Heart right ventricle (tissue), 16 donors: ENCODE data around the gene DNAJA2. TPM values are rescaled to one million over a fixed set of nuclear protein-coding genes. Genes with fewer than 3 reads are reported as not detected.

ENCODE experiments used
- ATAC-seq, 8 donors: fragments of 200-7000 bp; cut with Tn5 transposase; one replicate each; pipeline ENCODE4 v1.9.1; 2020; ENCODE audit warnings: mild to moderate bottlenecking in 8 of 8, moderate library complexity in 8 of 8, moderate number of reproducible peaks in 1 of 8
- DNase-seq, 2 donors: peaks; one replicate each; pipeline ENCODE4 v3.0.0-alpha.2; 2020
- H3K27ac ChIP-seq, 10 donors: fragments of 200-600 bp; sonication (generic) in 2 of 10; one replicate each; pipeline versions ENCODE4 v1.5.0 to v1.8.0; 2020 to 2022; ENCODE audit warnings: mild to moderate bottlenecking in 3 of 10
- H3K27me3 ChIP-seq, 7 donors: fragments of 200-600 bp; one replicate each; pipeline ENCODE4 v1.8.0; 2021 to 2022; ENCODE audit warnings: mild to moderate bottlenecking in 2 of 7
- H3K36me3 ChIP-seq, 9 donors: fragments of 200-600 bp; sonication (generic) in 1 of 9; one replicate each; pipeline versions ENCODE4 v1.5.0 to v1.8.0; 2020 to 2022; ENCODE audit warnings: mild to moderate bottlenecking in 2 of 9
- H3K4me1 ChIP-seq, 9 donors: fragments of 200-600 bp; sonication (generic) in 1 of 9; one replicate each; pipeline versions ENCODE4 v1.5.0 to v1.8.0; 2020 to 2022; ENCODE audit warnings: mild to moderate bottlenecking in 4 of 9
- H3K4me3 ChIP-seq, 10 donors: fragments of 200-600 bp; sonication (generic) in 2 of 10; one replicate each; pipeline versions ENCODE4 v1.5.0 to v1.8.0; 2020 to 2022; ENCODE audit warnings: mild to moderate bottlenecking in 7 of 10, moderate library complexity in 2 of 10
- H3K9me3 ChIP-seq, 11 donors: fragments of 200-600 bp in 10 of 11; sonication (generic) in 2 of 11; one replicate each; pipeline versions ENCODE4 v1.5.0 to v1.8.0; 2013 to 2022; ENCODE audit warnings: mild to moderate bottlenecking in 2 of 11, control low read depth in 1 of 11, moderate library complexity in 1 of 11
- WGBS, 2 donors: extraction: QIAGEN DNeasy Blood & Tissue Kit; methylation state at CpG; one replicate each; pipeline ENCODE4 v1.1.7; 2013; ENCODE audit warnings: inconsistent platforms in 1 of 2; 5-methylcytosine and 5-hydroxymethylcytosine counted together
- intact Hi-C, 10 donors: fragments of 100-400 bp; cut with DNase I; formaldehyde crosslinking; loops; one replicate each; pipeline versions ENCODE4 v1.11.1 to v1.14.2; 2022
- polyA plus RNA-seq, 2 donors: library from polyadenylated mRNA; stranded (reverse); fragments of 200-250 nt; gene quantifications; one replicate each; pipeline ENCODE4 v1.2.3, GENCODE V29; 2013
- total RNA-seq, 10 donors: library from RNA; stranded (reverse); fragmentation: NEBNext Ultra II Directional in 3 of 10; extraction: Animal tissue kit (Norgen Biotek cat#: 25700) in 3 of 10; gene quantifications; one replicate each; pipeline versions ENCODE4 v1.2.1 to v1.2.4, GENCODE V29; 2021 to 2023
- TF ChIP-seq, protein P1 (sequence below), 9 donors: fragments of 200-600 bp; sonication (generic) in 2 of 9; IDR thresholded peaks; one replicate each; pipeline versions ENCODE4 v1.5.0 to v1.8.0; 2021 to 2022; ENCODE audit warnings: antibody characterized with exemption in 9 of 9, mild to moderate bottlenecking in 5 of 9, moderate library complexity in 1 of 9
- donor health status: Arrhythmogenic right ventricular cardiomyopathy.
- donor health status: ischemic (EF 13 %, LVEDD 7.1; RV severe dilation, severe dysfunction).
- donor health status: healthy with polysubstance abuse.
- donor health status: DM: no; HTN: yes; CAD: no.
- donor health status: DM: no; HTN: no; CAD: no.
- donor health status: ischemic (EF 25% LVEDD 6.9; RV normal size, moderate dysfunction).
- donor health status: ischemic (EF 25% LVEDD 5.7; RV mildly dilated, moderate dysfunction).
- donor health status: healthy.
- donor health status: DM: yes; HTN: yes; CAD: no.
- donor health status: Ischemic cardiomyopathy.
- donor health status: ischemic (EF 35%, LVEDD 5.7; RV mildly dilated, moderate dysfunction).
- donor health status: nonischemic (EF 11% LVEDD 7.7; RV severe dilation, severe dysfunction).
- donor health status: DM: yes; HTN: yes; CAD: no.
- donor health status: PGD.
- donor health status: ischemic (EF 29% LVEDD 5.4; RV normal size, mild dysfunction).
- donor health status: nonischemic (EF 23%, LVEDD 6.1; RV moderate dilation, normal function).

DNAJA2 gene
- total and polyA plus RNA-seq, 12 donors: 47.3 to 107 (median 91.6) TPM

DNA sequence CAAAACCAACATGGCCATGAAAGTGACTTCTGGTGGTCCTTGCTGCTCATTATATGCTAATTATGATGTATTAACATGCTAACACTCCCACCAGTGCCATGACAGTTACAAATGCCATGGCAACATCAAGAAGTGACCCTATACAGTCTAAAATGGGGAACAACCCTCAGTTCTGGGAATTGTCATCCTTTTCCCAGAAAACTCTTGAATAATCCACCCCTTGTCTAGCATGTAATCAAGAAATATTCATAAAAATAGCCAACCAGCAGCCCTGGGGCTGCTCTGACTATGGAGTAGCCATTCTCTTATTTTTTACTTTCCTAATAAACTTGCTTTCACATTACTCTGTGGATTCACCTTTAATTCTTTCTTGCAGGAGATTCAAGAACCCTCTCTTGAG, 35.9 kb downstream of the DNAJA2 start:
- Histone ChIP-seq H3K4me1 (no peaks in the 10 kb centered on the region), H3K27ac (no peak overlapping the region), H3K36me3 (no peaks in the 10 kb centered on the region), H3K9me3 (no peaks in the 10 kb centered on the region), H3K27me3 (no peaks in the 10 kb centered on the region), H3K4me3 (no peak overlapping the region)
- intact Hi-C loops: no loop called here
- no peak for ATAC-seq
- TF ChIP-seq, protein P1, sequence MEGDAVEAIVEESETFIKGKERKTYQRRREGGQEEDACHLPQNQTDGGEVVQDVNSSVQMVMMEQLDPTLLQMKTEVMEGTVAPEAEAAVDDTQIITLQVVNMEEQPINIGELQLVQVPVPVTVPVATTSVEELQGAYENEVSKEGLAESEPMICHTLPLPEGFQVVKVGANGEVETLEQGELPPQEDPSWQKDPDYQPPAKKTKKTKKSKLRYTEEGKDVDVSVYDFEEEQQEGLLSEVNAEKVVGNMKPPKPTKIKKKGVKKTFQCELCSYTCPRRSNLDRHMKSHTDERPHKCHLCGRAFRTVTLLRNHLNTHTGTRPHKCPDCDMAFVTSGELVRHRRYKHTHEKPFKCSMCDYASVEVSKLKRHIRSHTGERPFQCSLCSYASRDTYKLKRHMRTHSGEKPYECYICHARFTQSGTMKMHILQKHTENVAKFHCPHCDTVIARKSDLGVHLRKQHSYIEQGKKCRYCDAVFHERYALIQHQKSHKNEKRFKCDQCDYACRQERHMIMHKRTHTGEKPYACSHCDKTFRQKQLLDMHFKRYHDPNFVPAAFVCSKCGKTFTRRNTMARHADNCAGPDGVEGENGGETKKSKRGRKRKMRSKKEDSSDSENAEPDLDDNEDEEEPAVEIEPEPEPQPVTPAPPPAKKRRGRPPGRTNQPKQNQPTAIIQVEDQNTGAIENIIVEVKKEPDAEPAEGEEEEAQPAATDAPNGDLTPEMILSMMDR (IDR thresholded peaks at IDR 0.05): no peak
- DNase-seq: no peak

- ATAC-seq: no peak
- 72 to 74% methylated on average over 7 of the region's 7 CpGs for WGBS, 2 donors
- H3K36me3 ChIP-seq: peaks cover 0 to 9% (median 0%) of the 10 kb centered on the region in 9 donors
Observed at GRCh38 chr16:46932802-46933201, 40.7 kb downstream of the DNAJA2 start.

DNA sequence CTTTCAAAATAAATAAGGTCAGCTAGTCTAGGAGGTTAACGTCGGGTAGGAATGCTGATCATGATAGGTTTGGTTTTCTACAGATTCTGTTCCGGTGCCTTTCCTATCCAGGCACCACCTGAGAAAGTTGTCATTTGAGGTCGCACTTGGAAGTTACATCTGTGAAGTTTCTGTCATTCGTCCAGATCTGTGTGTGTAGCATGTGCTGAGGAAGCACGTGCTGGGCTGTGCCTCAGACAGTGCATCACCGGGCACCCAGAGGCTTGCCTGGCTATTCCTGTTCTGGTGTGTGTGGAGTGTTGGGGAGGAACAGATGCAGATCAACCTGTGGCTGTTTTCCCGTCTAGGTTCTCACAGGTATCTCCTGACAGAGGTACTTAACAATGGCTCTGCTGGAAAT, 42.6 kb downstream of the DNAJA2 start:
- ATAC-seq (no peak), DNase-seq (no peak)
- H3K27me3 ChIP-seq: no peaks in the 10 kb centered on the region
- no peak overlapping the region for H3K4me3 ChIP-seq
- H3K36me3 ChIP-seq: peaks cover 0 to 18% (median 0%) of the 10 kb centered on the region in 9 donors
- TF ChIP-seq, protein P1 (IDR thresholded peaks at IDR 0.05): no peak
- peaks cover 0 to 10% (median 4%) of the 10 kb centered on the region in 9 donors for H3K4me1 ChIP-seq
- no peak overlapping the region for H3K27ac ChIP-seq
- 71 to 82% methylated on average over 8 of the region's 8 CpGs for WGBS, 2 donors
- intact Hi-C loops: no loop called here
- H3K9me3 ChIP-seq: no peaks in the 10 kb centered on the region

More at GRCh38 chr16:46932802-46933201, 40.7 kb downstream of the DNAJA2 start:
- Histone ChIP-seq H3K27ac (no peak overlapping the region), H3K4me3 (no peak overlapping the region), H3K27me3 (no peaks in the 10 kb centered on the region), H3K4me1 (peaks cover 0 to 5% (median 0%) of the 10 kb centered on the region in 9 donors), H3K9me3 (no peaks in the 10 kb centered on the region)
- intact Hi-C loops: no loop called here
- TF ChIP-seq, protein P1 (IDR thresholded peaks at IDR 0.05): no peak
- no peak for DNase-seq

- no peaks in the 10 kb centered on the region for H3K27me3 ChIP-seq
- H3K4me1 ChIP-seq: peaks cover 0 to 10% (median 4%) of the 10 kb centered on the region in 9 donors
- TF ChIP-seq, protein P1 (IDR thresholded peaks at IDR 0.05): peak; percentile 71 to 91 (median 84)
- no peaks in the 10 kb centered on the region for H3K9me3 ChIP-seq
- H3K36me3 ChIP-seq: peaks cover 0 to 18% (median 0%) of the 10 kb centered on the region in 9 donors
- H3K4me3 ChIP-seq: no peak overlapping the region
- no peak overlapping the region for H3K27ac ChIP-seq
- ATAC-seq: peak; percentile 51 to 80 (median 74)
- WGBS, 2 donors: 64 to 66% methylated on average over 43 of the region's 43 CpGs
- intact Hi-C loops: loop anchor here in 3 of 10 donors (5.0 kb wide), 2 partner anchors 72 to 77 kb away; no protein-coding TSS in a partner anchor
- peak; percentile 47 to 68 for DNase-seq
Observed at GRCh38 chr16:46929378-46930332, 43.8 kb downstream of the DNAJA2 start.
